ENCODE measurements around the gene AP1M1.
"Not testable (repeated sequence)": the region's sequence is repeated elsewhere in the genome, so short reads cannot be mapped to it uniquely, and the experiment has no call there.

Gene AP1M1

DNA sequence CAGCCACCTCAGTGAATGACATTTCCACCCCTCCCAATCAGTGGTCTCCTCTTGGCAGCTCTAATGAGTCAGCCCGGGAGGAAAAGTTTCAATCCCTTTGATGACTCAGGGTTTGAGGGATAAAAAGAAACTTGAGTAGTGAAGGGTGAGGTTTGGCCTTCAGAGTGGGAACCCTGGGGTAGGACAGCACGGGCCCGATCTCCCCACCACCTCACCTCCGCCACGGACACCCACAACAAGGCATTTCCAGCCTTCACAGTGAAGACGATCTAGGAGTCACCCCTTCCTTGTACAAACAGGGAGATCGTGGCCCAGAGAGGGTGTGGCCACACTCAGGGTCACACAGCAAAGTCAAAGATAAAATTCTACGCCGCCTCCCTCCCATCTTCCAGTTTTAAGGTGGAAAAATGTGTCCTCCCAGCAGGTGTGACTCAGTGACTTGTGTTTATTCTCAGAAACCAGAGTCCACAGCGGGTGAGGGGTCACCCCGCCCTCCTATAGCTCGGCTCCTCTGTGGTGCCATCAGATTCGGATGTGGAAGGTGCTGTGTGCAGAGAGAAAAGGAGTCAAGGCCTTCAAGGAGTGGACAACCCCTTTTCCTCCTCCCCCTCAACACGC is 36.7 kb upstream of the AP1M1 start:
- no peak for TF ChIP-seq Cebpa-rat (IDR thresholded peaks at IDR 0.05)
- peaks cover 17% of the 10 kb centered on the region for H3K36me3 ChIP-seq
- no peaks in the 10 kb centered on the region for H3K9me3 ChIP-seq
- H3K9ac ChIP-seq, result no peak overlapping the region
- H3K4me2 ChIP-seq, result no peak overlapping the region
- no peak overlapping the region for H3K27ac ChIP-seq
- H3K27me3 ChIP-seq, result no peaks in the 10 kb centered on the region
- peaks cover 21% of the 10 kb centered on the region for H3K4me1 ChIP-seq
- H4K20me1 ChIP-seq, result no peaks in the 10 kb centered on the region
- H3K4me3 ChIP-seq, result no peak overlapping the region

DNA sequence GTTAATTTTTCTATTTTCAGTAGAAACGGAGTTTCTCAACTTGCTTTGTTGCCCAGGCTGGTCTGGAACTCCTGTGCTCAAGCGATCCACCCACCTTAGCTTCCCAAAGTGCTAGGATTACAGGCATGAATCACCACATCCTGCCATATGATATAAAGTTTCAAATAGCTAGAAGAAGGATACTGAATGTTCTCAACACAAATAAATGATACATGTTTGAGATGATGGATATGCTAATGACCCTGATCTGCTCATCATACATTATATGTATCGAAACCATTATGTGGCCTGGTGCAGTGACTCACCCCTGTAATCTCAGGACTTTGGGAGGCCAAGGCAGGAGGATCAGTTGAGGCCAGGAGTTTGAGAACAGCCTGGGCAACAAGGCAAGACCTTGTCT is 35.9 kb upstream of the AP1M1 start:
- Histone ChIP-seq H3K4me2 (no peak overlapping the region), H3K4me1 (peaks cover 13% of the 10 kb centered on the region), H3K9me3 (no peaks in the 10 kb centered on the region), H3K36me3 (peaks cover 14% of the 10 kb centered on the region), H4K20me1 (no peaks in the 10 kb centered on the region), H3K27ac (no peak overlapping the region), H3K9ac (no peak overlapping the region), H3K27me3 (no peaks in the 10 kb centered on the region), H3K4me3 (no peak overlapping the region)
- TF ChIP-seq Cebpa-rat (IDR thresholded peaks at IDR 0.05), result no peak

DNA sequence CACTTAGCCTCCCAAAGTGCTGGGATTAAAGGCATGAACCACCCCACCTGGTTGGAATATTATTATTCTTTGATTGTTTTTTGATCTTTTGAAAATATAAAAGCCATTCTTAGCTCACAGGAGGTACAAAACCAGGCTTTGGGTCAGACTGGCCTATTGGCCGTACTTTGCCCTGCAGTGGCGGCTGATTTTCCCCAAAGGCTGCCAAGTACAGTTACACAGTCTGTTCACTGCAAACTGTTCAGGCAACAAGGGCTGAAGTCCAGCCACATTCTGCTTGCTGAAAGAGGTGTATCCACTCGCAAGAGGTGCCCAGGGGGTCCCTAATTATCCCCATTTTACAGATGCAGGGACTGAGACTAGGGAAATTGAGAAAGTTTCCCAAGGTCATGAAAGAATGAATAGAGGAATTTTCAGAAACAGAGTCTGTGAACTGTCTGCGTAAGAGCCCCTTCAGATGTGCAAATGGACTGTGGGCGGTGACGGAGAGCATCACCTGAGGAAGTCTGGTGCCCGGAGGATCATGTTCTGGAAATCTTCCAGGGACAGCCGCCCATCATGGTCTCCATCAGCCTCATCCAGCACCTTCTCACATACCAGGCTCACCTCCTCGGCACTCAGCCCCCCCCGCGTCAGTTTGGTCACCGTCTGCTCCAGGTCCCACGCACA is 33.4 kb upstream of the AP1M1 start:
- Histone ChIP-seq H3K36me3 (no peaks in the 10 kb centered on the region), H4K20me1 (no peaks in the 10 kb centered on the region), H3K9me3 (no peaks in the 10 kb centered on the region), H3K27me3 (no peaks in the 10 kb centered on the region), H3K9ac (no peak overlapping the region), H3K27ac (no peak overlapping the region), H3K4me1 (peaks cover 19% of the 10 kb centered on the region), H3K4me2 (no peak overlapping the region), H3K4me3 (no peak overlapping the region)
- no peak for TF ChIP-seq Cebpa-rat (IDR thresholded peaks at IDR 0.05)

DNA sequence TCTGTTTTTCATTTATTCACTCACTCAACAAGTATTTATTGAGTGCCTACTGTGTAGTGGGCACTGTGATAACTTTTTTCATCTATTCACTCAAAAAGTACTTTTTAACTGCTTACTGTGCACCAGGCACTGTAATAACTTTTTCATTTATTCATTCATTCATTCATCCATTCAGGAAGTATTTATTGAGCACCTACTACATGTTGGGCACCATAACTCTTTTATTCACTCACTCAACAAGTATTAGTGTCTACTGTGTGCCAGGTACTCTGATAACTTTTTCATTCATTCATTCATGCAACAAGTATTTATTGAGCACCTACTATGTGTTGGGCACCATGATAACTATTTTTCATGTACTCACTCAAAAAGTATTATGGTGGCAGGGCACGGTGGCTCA is 31.3 kb upstream of the AP1M1 start:
- no peak for TF ChIP-seq Cebpa-rat (IDR thresholded peaks at IDR 0.05)
- no peaks in the 10 kb centered on the region for H3K9me3 ChIP-seq

DNA sequence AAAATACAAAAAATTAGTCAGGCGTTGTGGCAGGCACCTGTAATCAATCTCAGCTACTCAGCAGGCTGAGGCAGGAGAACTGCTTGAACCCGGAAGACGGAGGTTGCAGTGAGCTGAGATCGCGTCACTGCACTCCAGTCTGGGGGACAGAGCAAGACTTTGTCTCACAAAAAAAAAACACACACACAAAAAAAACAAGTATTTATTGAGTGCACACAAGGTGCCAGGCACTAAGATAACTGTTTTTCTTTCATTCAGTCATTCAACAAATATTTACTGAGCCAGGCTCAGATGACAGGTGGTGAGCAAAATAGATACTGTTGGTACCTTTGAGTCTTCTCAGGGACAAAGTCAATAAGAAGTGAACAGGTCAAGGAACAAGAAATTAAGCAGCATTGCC is 30.7 kb upstream of the AP1M1 start:
- H3K36me3 ChIP-seq, result no peaks in the 10 kb centered on the region
- H3K4me3 ChIP-seq, result no peak overlapping the region
- peaks cover 27% of the 10 kb centered on the region for H3K4me1 ChIP-seq
- H3K27me3 ChIP-seq, result no peaks in the 10 kb centered on the region
- H3K27ac ChIP-seq, result no peak overlapping the region
- no peak overlapping the region for H3K9ac ChIP-seq
- TF ChIP-seq Cebpa-rat (IDR thresholded peaks at IDR 0.05), result no peak
- no peaks in the 10 kb centered on the region for H4K20me1 ChIP-seq
- H3K9me3 ChIP-seq, result no peaks in the 10 kb centered on the region
- no peak overlapping the region for H3K4me2 ChIP-seq

More for the DNA sequence above, 31.3 kb upstream of the AP1M1 start:
- Histone ChIP-seq H3K36me3 (no peaks in the 10 kb centered on the region), H3K27ac (no peak overlapping the region), H3K4me1 (peaks cover 27% of the 10 kb centered on the region), H4K20me1 (no peaks in the 10 kb centered on the region), H3K4me3 (no peak overlapping the region), H3K27me3 (no peaks in the 10 kb centered on the region), H3K4me2 (no peak overlapping the region), H3K9ac (no peak overlapping the region)

DNA sequence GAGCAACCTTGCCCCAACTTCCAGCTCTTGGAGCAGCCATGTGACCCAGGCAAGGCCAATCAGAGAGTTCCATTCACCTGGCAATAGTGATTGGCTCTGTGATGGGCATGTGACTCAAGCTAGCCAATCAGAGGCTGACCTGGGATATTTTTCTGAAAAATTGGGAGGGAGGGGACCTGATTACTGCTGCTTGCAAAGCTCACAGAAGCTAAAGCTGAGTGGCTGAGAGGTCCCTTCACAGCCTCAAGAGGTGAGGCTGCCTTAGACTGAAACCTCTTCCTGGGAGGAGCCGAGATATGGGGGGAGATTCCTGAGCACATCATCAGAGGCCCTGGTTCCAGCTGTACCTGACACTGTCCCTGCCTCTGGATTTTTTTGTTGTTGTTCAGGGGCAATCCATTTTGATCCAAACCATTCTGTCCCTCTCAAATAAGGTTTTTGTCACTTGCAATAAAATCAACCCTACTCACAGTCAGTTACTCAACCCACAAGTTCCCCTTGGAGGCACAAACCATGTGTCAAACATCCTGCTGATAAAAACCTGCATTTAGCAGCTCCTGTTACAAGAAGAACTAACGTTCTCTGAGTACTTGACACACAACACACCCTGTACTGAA is 29.1 kb upstream of the AP1M1 start:
- H3K27ac ChIP-seq, result peak overlapping the region; percentile 56
- no peaks in the 10 kb centered on the region for H3K27me3 ChIP-seq
- H4K20me1 ChIP-seq, result no peaks in the 10 kb centered on the region
- H3K36me3 ChIP-seq, result no peaks in the 10 kb centered on the region
- no peak overlapping the region for H3K4me3 ChIP-seq
- no peak for TF ChIP-seq Cebpa-rat (IDR thresholded peaks at IDR 0.05)
- peaks cover 39% of the 10 kb centered on the region for H3K4me1 ChIP-seq
- no peaks in the 10 kb centered on the region for H3K9me3 ChIP-seq
- H3K4me2 ChIP-seq, result peak overlapping the region; percentile 57
- no peak overlapping the region for H3K9ac ChIP-seq

DNA sequence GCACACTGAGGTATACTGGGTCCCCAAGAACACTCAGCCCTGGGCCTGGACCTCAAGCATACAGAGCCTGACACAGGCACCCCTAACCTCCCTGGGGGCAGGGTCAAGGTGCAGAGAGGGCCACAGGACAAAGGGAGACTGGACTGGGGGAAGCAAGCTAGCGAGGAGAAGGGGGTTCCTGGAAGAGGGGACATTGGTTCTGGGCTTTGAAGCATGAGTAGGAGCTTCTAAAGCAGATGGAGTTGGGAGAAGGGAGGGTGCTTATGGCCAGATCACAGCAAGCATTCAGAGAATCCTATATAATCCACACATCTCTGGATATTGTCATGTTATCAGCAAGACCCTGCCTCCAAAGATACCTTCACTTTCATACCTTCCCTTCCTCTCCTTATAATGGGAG is 27.6 kb upstream of the AP1M1 start:
- H3K27me3 ChIP-seq, result no peaks in the 10 kb centered on the region
- no peak overlapping the region for H3K4me3 ChIP-seq
- no peak overlapping the region for H3K9ac ChIP-seq
- no peak overlapping the region for H3K4me2 ChIP-seq
- peaks cover 39% of the 10 kb centered on the region for H3K4me1 ChIP-seq
- TF ChIP-seq Cebpa-rat (IDR thresholded peaks at IDR 0.05), result no peak
- H3K27ac ChIP-seq, result no peak overlapping the region
- H4K20me1 ChIP-seq, result no peaks in the 10 kb centered on the region
- H3K36me3 ChIP-seq, result no peaks in the 10 kb centered on the region
- H3K9me3 ChIP-seq, result peaks cover 3% of the 10 kb centered on the region

DNA sequence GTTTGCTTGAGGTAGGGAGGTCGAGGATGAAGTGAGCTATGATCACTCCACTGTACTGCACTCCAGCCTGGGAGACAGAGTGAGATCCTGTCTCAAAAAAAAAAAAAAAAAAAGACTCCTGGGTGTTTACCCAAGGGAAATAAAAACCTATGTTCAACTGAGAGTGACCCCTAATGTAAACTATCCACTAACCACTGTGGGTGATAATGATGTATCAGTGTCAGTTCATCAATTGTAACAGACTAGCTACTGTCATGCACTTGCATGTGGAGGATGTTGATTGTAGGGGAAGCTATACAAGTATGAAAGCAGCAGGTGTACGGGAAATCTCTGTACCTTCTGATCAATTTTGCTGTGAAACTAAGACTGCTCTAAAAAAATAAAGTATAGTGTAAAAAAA is 21.8 kb upstream of the AP1M1 start:
- peaks cover 23% of the 10 kb centered on the region for H3K4me1 ChIP-seq
- H3K4me2 ChIP-seq, result no peak overlapping the region
- H4K20me1 ChIP-seq, result no peaks in the 10 kb centered on the region
- no peak overlapping the region for H3K9ac ChIP-seq
- H3K4me3 ChIP-seq, result no peak overlapping the region
- TF ChIP-seq Cebpa-rat (IDR thresholded peaks at IDR 0.05), result no peak
- H3K36me3 ChIP-seq, result no peaks in the 10 kb centered on the region
- no peaks in the 10 kb centered on the region for H3K27me3 ChIP-seq
- no peak overlapping the region for H3K27ac ChIP-seq
- peaks cover 13% of the 10 kb centered on the region for H3K9me3 ChIP-seq

DNA sequence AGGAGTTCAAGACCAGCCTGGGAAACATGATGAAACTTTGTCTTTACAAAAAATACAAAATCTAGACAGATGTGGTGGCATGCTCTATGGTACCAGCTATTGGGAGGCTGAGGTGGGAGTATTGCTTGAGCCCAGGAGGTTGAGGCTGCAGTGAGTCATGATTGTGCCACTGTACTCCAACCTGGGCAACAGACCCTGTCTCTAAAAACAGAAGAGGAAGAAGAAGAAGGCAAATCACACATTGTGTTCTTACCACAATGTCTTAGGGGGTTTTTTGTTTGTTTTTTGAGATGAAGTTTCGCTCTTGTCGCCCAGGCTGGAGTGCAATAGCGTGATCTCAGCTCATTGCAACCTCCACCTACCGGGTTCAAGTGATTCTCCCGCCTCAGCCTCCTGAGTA is 18.8 kb upstream of the AP1M1 start:
- not testable (repeated sequence) for H3K4me3 ChIP-seq, H4K20me1 ChIP-seq, H3K27ac ChIP-seq, H3K4me2 ChIP-seq, H3K9ac ChIP-seq, H3K27me3 ChIP-seq, H3K36me3 ChIP-seq
- Histone ChIP-seq H3K4me1 (peaks cover 11% of the 10 kb centered on the region; the same call in 1 of the 2 replicates), H3K9me3 (peaks cover 13% of the 10 kb centered on the region)

DNA sequence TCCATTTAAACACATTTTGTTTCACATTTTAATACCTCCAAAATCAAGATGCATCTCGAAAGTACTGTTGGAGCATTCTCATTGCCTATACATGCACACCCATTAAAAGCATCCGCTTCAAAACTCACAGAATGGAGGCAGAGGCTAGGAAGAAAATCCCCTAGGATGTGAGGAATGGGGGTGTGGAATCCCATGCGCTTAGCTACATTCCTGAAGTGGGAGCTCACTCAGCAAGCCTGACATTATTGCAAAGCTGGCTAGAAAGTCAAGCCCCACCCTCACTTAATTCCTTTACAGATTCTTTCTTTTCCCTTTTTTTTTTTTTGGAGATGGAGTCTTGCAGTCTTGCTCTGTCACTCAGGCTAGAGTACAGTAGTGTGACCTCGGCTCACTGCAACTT is 17.1 kb upstream of the AP1M1 start:
- H3K36me3 ChIP-seq, result no peaks in the 10 kb centered on the region
- no peak overlapping the region for H3K4me3 ChIP-seq
- no peak for TF ChIP-seq Cebpa-rat (IDR thresholded peaks at IDR 0.05)
- H3K4me2 ChIP-seq, result no peak overlapping the region
- peaks cover 6% of the 10 kb centered on the region for H3K9me3 ChIP-seq
- H3K4me1 ChIP-seq, result peaks cover 15% of the 10 kb centered on the region
- peaks cover 2% of the 10 kb centered on the region; the same call in 1 of the 2 replicates for H4K20me1 ChIP-seq
- no peaks in the 10 kb centered on the region for H3K27me3 ChIP-seq
- no peak overlapping the region for H3K27ac ChIP-seq
- no peak overlapping the region for H3K9ac ChIP-seq

Measured in BLaER1 (cell line).